ENCODE results near the gene UGCG.

- TF ChIP-seq CTCF (IDR thresholded peaks at IDR 0.05; ENCODE audit: control extremely low read depth in 1 of 3, insufficient read depth in 1 of 3, low read depth in 1 of 3, low read length in 3 of 3) (no peak), POLR2AphosphoS5 (IDR thresholded peaks at IDR 0.05; ENCODE audit: low read depth, low read length) (no peak), SIN3A (conservative IDR thresholded peaks at IDR 0.05 in 1 of 2, IDR thresholded peaks at IDR 0.05 in 1 of 2; ENCODE audit: low read depth in 1 of 2, low read length in 2 of 2) (no peak), ATF2 (IDR thresholded peaks at IDR 0.05; ENCODE audit: low read length) (no peak), RAD21 (IDR thresholded peaks at IDR 0.05 in 1 of 2, conservative IDR thresholded peaks at IDR 0.05 in 1 of 2; ENCODE audit: low read depth in 2 of 2, low read length in 2 of 2) (no peak), ASH2L (IDR thresholded peaks at IDR 0.05; ENCODE audit: low read length) (no peak), MAX (IDR thresholded peaks at IDR 0.05) (no peak), HDAC6 (IDR thresholded peaks at IDR 0.05; ENCODE audit: low read depth, low read length) (no peak), EZH2 (IDR thresholded peaks at IDR 0.05; ENCODE audit: low read depth, low read length, severe bottlenecking) (no peak), SIRT6 (IDR thresholded peaks at IDR 0.05; ENCODE audit: low read length) (no peak), JUND (IDR thresholded peaks at IDR 0.05; ENCODE audit: low read length) (no peak), BRCA1 (IDR thresholded peaks at IDR 0.05; ENCODE audit: low read depth, low read length) (no peak)
Measured at GRCh38 chr9:111904891-111905291, 8.3 kb downstream of the UGCG start.

Data from H1 (cell line).